RWPE2 (cell line): ENCODE measurements around the gene GPR12.

Experiments used
- ATAC-seq: fragments of 200-7000 bp; cut with Tn5 transposase; 3 replicates; pipeline ENCODE4 v1.9.1; 2021; ENCODE audit warnings: low read depth
- DNase-seq: peaks from one replicate; pipeline ENCODE4 v3.0.0-alpha.2; 2020; ENCODE audit warnings: low spot score
- H3K27ac ChIP-seq: fragments of 450-650 bp; 2 replicates; pipeline ENCODE4 v1.5.1; 2017; ENCODE audit warnings: mild to moderate bottlenecking; ENCODE audit not compliant: poor library complexity, severe bottlenecking
- H3K27me3 ChIP-seq: fragments of 250-450 bp; sonication (Bioruptor Pico); 2 replicates; pipeline ENCODE4 v1.5.1; 2021; ENCODE audit warnings: mild to moderate bottlenecking, moderate library complexity; ENCODE audit not compliant: insufficient read depth, poor library complexity, severe bottlenecking
- H3K36me3 ChIP-seq: fragments of 250-450 bp; sonication (Bioruptor Pico); 2 replicates; pipeline ENCODE4 v1.5.1; 2020; ENCODE audit warnings: low read depth, mild to moderate bottlenecking, moderate library complexity
- H3K4me1 ChIP-seq: fragments of 250-450 bp; sonication (Bioruptor Pico); 2 replicates; pipeline ENCODE4 v1.5.1; 2021; ENCODE audit warnings: mild to moderate bottlenecking, moderate library complexity; ENCODE audit not compliant: insufficient read depth, poor library complexity, severe bottlenecking
- H3K4me3 ChIP-seq: fragments of 250-450 bp; sonication (Bioruptor Pico); 2 replicates; pipeline ENCODE4 v1.5.1; 2021; ENCODE audit warnings: mild to moderate bottlenecking, moderate library complexity; ENCODE audit not compliant: severe bottlenecking
- H3K9me3 ChIP-seq: fragments of 250-450 bp; sonication (Bioruptor Pico); 2 replicates; pipeline ENCODE4 v1.5.1; 2021; ENCODE audit warnings: mild to moderate bottlenecking, moderate library complexity; ENCODE audit not compliant: severe bottlenecking
- TF ChIP-seq, protein P1 (sequence below): fragments of 450-650 bp; IDR thresholded peaks from one replicate; pipeline ENCODE4 v1.5.1; 2017; ENCODE audit warnings: mild to moderate bottlenecking, moderate library complexity; ENCODE audit not compliant: poor library complexity, severe bottlenecking

Gene GPR12, protein sequence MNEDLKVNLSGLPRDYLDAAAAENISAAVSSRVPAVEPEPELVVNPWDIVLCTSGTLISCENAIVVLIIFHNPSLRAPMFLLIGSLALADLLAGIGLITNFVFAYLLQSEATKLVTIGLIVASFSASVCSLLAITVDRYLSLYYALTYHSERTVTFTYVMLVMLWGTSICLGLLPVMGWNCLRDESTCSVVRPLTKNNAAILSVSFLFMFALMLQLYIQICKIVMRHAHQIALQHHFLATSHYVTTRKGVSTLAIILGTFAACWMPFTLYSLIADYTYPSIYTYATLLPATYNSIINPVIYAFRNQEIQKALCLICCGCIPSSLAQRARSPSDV

DNA sequence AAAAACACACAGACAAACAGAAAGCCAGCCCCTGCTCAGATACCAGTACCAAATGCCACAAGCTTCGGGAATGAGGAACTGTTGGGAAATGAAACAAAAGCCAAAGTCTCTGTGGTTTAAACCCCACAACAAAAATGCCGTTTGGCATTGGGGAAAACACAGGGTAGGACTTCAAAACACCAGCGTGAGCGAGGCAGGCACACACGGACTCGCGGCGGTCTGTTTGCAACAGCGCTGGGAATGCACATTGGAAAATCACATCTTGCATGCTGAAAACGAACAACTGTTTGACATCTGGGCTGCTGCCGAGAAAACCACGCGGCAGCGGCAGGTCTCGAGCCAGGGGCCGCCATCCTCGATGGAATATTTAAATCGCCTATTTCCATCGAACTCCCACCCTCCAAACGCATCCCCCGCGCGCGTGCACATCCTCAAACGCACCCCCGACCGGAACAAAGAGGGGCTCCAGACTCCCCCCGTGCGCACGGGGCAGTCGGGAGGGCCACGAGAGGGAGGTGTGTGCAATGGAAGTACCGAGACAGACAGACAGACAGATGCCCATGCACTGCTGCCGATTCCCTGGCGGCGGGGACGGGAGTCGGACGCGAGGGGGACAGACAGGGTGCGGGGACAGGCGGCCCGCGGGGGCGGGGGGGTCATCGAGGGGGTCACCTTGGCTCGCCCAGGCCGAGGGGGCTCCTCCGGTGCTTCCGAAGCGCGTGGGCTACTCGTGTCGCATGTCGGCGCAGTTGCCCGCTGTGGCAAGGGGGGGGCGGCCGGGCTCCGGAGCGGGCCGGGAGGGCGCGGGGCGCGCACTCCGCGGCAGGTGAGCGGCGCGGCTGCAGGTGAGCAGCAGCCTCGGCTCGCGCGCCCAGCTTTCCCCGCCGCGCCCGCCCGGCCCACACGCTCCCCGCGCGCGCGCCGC, at the start of gene GPR12:
Gene GPR12, minus strand, starts transcription at position 880 of the 925 bp plus-strand sequence. CDS start 959 bp downstream, outside the sequence.
- no peak for ATAC-seq
- H3K27ac ChIP-seq: no peak within 1 kb of the TSS
- H3K9me3 ChIP-seq: no peaks in the 10 kb centered on the region
- TF ChIP-seq, protein P1, sequence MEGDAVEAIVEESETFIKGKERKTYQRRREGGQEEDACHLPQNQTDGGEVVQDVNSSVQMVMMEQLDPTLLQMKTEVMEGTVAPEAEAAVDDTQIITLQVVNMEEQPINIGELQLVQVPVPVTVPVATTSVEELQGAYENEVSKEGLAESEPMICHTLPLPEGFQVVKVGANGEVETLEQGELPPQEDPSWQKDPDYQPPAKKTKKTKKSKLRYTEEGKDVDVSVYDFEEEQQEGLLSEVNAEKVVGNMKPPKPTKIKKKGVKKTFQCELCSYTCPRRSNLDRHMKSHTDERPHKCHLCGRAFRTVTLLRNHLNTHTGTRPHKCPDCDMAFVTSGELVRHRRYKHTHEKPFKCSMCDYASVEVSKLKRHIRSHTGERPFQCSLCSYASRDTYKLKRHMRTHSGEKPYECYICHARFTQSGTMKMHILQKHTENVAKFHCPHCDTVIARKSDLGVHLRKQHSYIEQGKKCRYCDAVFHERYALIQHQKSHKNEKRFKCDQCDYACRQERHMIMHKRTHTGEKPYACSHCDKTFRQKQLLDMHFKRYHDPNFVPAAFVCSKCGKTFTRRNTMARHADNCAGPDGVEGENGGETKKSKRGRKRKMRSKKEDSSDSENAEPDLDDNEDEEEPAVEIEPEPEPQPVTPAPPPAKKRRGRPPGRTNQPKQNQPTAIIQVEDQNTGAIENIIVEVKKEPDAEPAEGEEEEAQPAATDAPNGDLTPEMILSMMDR: no peak
- H3K4me1 ChIP-seq: no peaks in the 10 kb centered on the region
- DNase-seq: no peak
- H3K27me3 ChIP-seq: peaks cover 80% of the 10 kb centered on the region
- no peak within 1 kb of the TSS for H3K4me3 ChIP-seq
- no peaks in the 10 kb centered on the region for H3K36me3 ChIP-seq

DNA sequence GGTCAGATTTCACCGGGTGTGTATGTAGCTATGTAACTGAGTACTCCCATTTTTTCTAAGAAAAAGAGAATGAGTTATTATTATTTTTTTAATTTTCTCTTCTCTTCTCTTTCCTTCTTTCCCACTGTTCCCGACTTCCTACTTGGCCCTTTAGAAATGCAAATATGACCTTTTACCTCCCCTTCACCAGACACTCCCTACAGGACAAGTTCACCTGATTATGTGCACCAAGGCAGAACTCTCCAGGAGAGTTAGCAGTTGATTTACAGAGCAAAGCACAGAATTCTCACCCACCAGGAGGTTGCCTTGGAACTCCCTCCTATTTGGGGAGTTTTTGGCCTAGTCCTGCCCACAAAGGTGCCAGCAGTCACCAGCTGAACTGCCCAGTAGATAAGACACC, 49.5 kb upstream of the GPR12 start:
- Histone ChIP-seq H3K36me3 (no peaks in the 10 kb centered on the region), H3K4me3 (no peak overlapping the region), H3K9me3 (no peaks in the 10 kb centered on the region), H3K27ac (no peak overlapping the region), H3K4me1 (no peaks in the 10 kb centered on the region), H3K27me3 (peaks cover 23% of the 10 kb centered on the region)
- no peak for DNase-seq
- TF ChIP-seq, protein P1: no peak
- ATAC-seq: no peak

DNA sequence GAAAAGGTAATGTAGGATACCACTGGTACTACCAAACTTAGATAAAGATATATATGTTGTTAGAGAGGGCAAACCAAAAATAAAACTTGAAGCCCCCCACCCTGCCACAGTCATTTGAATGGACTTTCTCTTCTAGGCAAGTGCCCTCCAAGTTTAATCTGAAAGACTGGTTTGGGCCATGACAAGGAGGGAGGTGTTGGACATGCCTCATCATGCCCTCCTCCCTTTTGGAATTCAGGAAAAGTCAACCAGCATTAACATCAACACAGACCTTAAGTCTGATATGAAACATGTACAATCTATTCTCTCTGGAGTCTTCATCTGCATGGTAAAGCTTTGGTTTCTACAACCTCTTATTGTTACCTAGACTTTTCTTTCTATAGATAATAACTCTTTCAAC, 46.3 kb upstream of the GPR12 start:
- Histone ChIP-seq H3K36me3 (no peaks in the 10 kb centered on the region), H3K4me1 (no peaks in the 10 kb centered on the region), H3K9me3 (no peaks in the 10 kb centered on the region), H3K4me3 (no peak overlapping the region), H3K27ac (no peak overlapping the region), H3K27me3 (peaks cover 16% of the 10 kb centered on the region)
- ATAC-seq (no peak), DNase-seq (no peak)
- TF ChIP-seq, protein P1: no peak

DNA sequence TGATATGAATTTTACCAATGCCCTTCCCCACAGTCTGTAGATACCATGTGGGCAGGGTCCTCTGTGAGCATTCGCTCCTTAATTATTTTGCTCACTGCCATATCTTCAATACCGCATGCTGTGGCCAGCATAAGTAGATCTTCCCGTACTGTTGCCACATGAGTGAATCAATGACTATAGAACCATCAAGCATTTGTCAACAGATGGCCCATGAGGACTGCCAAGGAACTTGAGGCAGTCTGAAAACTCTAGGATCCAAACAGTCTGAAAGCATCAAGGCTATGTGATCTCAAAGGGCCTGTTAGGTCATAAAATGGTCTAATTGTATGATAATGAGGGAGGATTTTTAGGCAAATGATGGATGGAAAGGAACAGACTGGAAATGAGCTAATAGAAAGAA, 27.4 kb upstream of the GPR12 start:
- Histone ChIP-seq H3K27ac (no peak overlapping the region), H3K36me3 (no peaks in the 10 kb centered on the region), H3K27me3 (peaks cover 22% of the 10 kb centered on the region), H3K9me3 (no peaks in the 10 kb centered on the region), H3K4me1 (no peaks in the 10 kb centered on the region), H3K4me3 (no peak overlapping the region)
- ATAC-seq: no peak
- no peak for DNase-seq
- TF ChIP-seq, protein P1: no peak
